GM18499 (cell line): ENCODE measurements around the gene PXT1.

Source experiments
- ATAC-seq: cut with Tn5 transposase; IDR thresholded peaks from one replicate; pipeline ENCODE4 v1.9.1; 2021; ENCODE audit warnings: moderate number of reproducible peaks; ENCODE audit not compliant: insufficient read depth, unreplicated experiment

Gene PXT1

DNA sequence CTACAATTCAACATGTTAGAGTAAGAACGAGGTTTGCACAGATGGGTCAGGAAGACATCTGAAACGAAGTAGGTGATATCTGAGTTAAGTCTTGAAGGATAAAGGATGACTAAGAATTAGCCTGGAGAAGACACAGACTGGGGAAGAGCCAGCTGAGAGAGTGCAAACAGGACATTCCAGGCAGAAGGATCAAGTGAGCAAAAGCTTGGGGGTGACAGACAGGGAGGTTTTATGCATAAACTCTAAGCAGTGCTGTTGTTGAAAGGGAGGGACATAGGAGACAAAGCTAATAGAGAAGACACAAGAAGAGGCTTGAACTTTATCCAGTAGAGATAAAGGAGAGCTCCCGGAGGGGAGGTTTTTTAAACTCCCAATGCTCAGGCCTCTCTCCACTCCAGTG is 40.2 kb downstream of the PXT1 start:
- no peak for ATAC-seq

DNA sequence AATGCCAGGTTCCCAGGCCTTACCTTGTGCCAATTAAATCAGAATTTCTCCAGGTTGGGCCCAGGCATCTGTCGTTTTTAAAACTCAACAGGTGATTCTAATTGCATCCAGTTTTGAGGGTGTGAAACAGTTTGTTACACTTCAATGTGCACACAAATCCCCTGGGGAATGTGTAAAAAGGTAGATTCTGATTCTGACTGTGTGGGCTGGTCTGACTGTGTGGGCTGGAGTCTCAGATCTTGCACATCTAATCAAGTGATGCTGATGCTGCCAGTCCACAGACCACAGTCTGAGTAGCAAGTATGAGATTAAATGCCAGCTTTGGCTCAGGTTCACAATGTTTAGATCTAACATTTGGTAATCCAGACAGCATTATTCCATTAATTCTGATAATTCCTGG is 42.7 kb downstream of the PXT1 start:
- ATAC-seq = no peak

DNA sequence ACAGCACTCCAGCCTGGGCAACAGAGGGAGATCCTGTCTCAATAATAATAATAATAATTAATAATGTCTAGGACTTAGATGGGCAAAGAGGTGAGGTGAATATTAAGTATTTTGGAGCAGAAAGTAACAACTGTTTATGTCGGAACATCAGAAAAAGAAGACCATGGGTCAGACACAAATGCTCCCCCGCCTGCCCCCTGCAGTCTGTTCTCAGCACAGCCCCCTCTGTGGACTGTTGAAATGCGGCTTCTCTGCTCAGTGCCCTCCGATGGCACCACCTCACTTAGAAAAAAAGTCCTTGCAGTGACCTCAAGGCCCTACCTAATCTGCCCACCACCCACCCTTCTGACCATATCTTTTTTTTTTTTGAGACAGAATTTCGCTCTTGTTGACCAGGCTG is 50.0 kb downstream of the PXT1 start:
- ATAC-seq = no peak

DNA sequence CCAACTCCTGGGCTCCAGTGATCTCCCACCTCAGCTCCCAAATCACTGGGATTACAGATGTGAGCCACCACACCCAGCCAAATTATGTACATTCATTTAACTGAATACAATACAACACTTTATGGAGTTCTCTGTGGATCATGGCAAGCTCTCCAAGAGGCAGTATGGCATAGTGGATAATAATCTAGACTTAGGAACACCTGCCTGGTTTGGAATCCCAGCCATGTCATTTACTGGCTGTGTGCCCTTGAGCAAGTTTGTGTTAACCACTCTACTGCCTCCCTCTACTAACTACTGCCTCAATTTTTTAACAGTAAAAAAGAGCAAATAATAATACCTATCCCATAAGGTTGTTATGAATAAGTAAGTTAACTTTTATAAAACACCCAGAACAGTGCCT is 53.3 kb downstream of the PXT1 start:
- ATAC-seq = no peak

DNA sequence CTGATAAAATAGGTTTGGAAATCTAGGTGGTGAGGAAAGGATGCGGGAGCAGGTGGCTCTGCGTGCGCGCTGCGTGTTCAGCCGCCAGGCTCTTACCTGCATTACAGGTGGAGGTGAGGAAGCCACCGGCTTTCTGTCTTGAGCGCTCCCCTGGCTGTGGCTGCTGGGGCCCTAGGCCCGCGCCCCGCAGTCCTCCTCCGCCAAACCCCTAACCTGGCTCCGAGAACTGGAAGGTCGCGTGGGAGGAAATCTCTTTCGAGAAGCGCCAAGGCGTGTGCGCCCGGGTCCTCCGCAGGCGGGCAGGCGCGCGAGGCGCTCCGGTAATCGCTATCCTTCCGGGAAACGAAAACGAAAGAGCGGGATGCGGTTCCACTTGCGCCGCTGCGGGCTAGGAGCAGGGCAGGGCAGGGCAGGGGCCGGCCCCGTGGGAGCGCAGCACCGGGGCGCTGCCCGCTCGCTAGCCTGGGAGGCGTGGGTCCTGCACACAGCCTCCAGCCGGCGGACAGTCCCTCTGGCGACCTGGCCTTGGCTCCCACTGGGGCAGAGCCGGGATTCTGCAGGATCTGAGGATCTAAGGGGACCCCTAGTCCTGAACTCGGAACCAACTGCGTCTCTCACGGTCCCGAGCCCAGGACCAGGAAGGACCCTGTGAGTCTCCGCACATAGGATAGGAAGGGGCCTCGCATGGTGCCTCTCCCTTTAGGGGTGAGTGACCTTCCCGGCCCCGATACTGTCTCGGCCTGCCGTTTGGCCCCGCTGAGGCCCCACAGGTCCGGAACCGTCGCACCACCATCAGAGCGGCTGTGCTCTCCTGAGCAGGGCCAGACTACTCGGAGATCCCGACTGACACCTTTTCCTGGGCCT is 55.0 kb downstream of the PXT1 start, which contains the start of gene ETV7:
Gene ETV7, minus strand, starts transcription at position 230 of the 864 bp plus-strand sequence. Its CDS starts 128 bp downstream, at position 102.
- ATAC-seq = no peak

DNA sequence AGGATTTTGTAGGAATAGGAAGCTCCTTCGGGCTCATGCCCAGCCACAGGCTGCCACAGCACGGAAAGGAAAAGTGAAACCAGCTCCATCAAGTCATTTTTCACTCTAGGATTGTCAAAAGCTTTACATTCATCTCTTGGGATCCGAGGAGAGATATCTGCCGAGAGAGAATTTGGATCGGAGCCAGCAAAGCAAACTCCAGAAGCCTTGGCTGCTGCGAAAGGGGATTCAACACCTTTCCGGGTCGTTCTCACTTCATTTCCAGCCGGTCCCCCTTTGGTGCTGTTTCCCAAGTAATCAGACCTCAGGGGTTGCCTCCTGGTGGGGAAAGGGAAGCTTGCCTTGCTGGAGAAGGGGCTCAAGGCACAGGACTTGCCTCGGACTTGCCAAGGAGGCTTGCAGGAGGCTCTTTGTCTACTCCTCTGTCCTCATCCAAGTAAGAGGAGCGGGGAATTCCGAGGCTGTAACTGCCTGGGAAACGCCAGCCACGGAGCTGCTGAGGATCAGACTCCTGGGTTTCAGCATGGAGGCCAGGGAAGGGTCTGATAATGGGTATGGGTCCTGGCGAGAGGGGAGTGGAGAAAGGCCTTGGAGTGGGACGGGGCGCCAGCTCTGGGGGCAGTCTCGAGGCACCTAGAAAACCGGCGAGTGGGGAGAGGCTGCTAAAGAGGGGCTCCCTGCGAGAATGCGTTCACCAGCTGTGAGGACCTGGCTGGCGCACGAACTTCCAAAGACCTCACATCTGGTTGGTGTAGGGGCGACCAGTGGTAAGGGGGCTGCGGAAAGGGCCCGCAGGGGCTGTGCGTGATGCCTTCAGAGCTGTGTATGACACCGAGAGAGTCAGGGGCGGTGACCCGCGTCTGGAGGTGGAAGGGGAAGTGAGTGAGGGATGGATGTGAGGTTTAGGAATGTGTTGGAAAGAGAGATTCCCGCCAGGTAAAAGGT is 55.9 kb downstream of the PXT1 start:
- ATAC-seq = no peak

DNA sequence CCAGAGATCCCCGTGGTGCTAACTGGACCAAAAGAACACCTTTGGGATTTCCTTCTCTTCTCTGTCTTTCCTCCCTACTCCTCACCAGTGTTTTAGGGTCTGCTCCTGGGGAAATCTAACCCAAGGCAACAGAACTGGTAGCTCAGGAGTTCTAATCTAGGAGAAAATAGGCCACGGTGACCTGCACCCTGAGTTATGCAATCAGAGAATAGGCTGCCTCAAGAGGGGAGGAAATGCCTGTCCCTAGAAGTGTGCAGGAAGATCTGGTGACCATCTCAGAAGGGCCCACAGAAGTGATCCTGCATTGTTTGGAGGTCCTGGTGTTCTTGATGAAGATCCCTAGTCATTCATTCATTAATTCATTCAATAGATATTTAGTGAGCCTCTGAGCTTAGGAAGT is 58.6 kb downstream of the PXT1 start:
- no peak for ATAC-seq

DNA sequence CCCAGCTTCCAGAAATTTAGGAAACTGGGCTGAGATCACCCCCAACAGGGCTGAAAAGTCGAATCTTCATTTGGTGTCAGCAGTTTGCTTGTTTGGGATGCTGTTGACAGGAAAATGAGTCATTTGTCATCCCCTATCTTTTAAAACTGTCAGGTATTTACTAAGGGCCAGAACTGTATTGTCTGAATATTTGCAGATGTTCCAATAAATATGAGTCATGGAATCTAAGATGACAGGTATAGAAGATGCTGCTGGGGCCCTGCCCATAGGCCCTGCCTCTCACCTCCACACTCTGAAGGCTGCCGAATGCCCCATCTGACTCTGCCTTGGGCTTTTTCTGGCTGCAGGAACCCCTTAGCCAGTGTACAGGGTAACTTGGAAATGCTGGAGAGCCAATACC is 59.0 kb downstream of the PXT1 start:
- ATAC-seq = no peak

DNA sequence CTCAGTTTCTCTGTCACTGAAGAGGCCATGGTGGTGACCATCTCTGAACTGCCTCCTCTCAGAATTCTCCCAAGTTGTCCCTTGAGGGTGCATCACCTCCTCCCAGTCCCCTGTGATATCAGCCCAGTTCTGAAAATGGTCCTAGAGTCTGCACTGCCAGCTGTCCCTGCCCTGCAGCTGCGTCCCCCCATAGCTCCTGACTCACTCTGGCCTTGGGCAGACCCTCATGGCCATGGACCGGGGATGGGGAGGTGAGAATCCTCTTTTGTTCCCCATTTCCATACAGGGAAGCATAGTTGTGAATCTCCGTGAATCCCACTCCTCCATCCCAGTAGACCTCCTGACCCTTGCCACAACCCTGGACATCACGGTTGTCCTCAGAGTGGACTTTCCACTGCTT is 59.7 kb downstream of the PXT1 start:
- no peak for ATAC-seq

DNA sequence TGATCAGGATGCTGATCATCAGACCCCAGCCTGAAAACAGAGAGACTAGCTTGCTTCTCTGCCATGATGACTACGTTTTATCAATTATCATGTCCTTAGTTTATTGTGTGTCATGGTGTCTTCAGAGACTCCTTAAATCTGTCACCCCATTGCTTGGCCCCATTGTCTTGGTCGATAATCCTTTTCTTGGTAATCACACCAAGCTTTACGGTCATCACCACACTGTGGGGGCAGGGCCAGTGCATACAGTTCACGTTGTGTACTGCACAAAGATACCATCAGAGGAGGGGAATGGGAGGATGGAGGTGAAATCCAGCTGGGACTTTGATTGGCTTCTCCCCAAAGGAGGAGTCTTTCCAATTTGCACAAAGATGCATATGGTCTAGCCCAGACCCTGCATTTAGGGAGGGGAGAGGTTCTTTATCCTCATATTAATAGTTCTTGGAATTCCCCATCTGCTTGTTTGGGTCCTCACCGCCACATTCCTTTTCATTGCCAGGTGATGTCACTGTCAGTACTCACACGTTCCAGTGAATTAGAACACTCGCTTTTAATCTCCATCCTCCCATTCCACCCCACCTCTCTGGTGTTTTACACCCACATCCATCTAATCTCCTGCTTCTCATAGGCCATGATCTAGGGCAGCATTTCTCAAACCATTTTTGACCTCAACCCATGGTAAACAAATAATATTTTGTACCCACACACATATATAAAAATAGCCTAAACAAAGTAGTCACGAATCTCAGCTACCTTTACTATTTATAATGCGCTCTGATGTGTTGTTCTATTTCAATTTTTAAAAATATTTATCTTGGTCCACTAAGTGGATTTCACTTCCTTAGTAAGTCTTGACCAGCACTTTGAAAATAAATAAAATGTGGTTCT is 60.9 kb downstream of the PXT1 start:
- no peak for ATAC-seq

DNA sequence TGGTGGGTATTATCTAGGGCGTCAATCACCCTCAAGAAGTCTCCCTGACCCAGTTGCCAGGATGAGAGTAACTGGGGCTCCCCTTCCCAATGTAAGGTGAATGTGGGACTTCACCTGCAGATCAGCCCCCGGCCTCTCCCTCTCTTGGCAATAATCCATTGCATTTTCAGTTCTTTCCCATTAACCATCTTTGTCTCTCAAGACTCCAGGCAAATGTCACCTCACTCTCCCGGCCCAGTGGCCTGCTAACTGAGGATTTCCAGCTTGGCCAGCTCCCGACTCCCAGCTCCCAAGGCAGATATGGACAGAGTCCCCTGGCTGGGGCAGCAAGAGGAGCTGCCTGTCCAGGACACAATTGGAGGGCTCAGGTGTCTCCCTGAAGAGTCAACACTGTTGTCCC is 62.5 kb downstream of the PXT1 start:
- no peak for ATAC-seq

DNA sequence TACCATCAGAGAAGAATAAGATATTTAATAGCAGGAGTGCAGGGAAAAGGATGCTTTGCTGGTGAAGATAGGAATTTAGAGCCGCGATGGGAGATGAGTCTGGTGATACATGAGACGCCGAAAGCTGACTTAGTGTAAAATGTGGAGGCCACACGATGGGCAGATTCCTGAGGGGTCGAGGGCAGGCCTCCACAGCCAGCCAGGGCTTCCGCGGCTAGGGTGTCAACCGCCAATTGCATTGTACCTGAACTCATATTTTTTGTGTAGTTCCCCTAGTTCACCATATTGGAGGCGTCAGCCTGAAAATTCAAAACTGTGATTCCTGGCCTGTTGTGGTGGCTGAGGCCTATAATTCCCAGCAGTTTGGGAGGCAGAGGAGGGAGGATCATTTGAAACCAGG is 63.7 kb downstream of the PXT1 start:
- ATAC-seq = no peak

DNA sequence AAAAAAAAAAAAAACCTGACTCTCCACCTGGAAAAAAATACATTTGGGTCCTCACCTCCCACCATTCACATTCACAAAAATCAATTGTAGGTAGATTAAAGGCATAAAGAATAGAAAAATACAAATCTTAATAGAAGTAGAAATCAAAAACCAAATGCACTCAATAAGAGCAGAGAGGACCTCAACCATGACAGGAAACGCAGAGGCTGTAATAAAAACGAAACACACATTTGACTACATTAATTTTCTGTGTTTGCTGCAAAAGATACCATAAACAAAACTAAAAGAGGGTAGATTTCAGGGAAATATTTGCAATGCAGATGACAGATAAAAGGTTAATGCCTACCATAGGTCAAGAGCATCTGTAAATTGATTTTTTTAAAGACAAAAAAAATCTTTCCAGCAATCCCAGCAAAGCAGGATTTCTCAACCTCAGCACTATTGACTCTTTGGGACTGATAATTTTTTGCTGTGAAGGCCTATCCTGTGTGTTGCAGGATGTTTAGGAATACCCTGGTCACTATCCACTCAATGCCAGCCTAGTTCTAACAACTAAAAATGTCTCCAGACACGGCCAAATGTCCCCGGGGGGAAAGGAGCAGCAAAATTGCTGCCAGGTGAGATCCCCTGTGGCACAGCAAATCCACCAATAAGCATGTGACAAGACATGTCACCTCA is 64.3 kb downstream of the PXT1 start:
- no peak for ATAC-seq

DNA sequence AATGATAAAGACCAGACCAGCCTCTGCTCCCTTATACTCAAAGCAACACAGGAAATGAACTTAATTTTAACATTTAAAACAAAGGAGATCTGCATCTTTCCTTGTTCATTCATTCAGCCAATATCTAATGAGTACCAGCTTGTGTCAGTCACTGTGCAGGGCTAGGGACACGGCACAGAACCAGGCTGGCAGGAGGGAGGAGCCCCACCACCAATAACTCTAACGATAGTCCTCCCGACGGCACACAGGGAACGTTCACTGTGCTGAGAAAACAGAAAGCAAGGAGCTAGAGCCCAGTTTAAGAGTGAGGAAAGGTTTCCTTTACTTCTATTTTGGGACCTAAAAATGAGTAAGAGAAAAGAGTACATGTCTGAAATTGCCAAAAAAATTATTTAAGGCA is 65.1 kb downstream of the PXT1 start:
- no peak for ATAC-seq

DNA sequence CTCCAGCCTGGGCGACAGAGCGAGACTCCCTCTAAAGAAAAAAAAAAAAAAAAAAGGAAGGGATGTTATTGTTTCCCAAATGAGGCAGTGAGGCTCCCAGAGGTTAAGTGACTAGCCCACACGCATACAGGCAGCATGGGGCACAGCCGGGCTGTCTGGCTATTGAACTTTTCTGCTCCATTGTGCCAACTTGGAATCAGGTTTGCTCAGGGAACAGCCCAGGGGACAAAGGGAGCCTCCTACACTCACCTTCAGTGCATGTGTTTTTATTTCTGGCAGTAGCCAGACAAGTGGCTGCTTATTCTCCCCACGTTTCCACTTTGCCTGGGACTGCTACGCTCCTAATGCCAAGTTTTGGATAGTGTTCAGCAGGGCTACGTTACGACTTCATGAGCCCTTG is 65.9 kb downstream of the PXT1 start:
- ATAC-seq = no peak

DNA sequence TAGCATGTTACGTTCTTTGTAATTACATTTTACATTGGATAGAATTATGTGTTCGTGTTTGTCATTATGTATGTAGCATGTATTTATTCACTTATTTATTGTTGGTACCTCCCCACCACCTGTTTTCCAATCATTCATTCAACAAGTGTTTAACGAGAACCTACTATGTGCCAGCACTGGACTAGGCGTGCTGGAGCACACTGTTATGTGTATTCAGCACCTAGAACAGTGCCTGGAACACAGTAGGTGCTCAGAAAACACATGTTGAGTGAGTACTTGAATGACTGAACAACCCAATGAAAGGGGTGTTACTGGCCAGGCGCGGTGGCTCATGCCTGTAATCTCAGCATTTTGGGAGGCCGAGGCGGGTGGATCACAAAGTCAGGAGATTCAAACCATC is 66.5 kb downstream of the PXT1 start:
- no peak for ATAC-seq

DNA sequence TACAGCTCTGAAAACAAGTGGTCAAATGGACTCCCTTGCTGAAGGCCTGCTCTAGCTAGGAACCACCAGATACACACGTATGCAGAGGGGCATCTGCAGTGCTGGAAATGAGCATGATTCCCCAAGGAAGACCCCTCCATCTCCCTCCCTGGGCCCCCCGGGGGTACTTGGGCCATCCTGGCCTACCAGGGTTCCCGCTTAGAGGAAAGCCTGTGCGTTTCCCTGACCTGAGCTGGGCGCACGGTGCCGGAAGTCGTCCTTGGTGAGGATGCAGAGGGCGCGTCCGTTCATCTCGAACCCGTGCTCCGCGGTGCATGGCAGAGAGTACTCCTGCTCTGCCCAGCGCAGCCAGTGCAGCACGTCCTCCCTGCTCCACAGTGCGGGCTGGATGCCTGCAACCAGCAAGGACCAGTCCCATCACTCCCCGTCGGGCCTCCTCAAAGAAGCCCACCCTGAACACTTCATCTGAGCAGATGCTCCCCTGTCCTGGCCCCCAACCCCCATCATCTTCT is 67.0 kb downstream of the PXT1 start:
- ATAC-seq = no peak

DNA sequence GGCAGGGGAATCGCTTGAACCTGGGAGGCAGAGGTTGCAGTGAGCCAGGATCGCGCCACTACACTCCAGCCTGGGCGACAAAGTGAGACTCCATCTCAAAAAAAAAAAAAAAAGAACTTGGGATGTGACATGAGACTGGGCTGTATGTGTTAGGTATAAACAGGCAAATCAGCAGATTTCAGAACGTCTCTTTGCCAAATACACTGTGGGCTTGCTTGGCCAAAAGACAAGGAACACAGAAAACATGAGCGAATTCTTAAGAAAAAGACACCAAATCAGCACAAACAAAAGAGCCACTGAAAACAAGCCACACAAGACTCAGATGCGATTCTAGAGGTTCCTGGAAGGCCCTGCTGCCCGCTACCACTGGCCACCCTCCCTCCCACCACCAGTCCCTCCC is 67.7 kb downstream of the PXT1 start:
- ATAC-seq = no peak

DNA sequence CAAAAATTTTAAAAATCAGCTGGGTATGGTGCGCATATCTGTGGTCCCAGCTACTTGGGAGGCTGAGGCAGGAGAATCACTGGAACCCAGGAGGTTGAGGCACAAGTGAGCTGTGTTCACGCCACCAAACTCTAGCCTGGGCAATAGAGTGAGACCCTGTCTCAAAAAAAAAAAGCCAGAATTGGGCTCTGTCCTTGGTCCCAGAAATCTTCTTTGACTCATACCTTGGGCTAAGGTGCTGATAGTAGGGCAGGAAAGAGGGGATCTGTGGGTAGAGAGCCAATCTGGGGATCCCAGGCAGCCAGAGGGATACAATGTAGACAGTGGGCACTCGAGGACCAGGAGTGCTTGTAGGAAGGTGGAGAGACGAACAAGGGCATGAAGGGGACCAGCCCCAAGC is 68.5 kb downstream of the PXT1 start:
- ATAC-seq = no peak
